ENCODE measurements around the gene FKBP1A. TPM values are rescaled to one million over a fixed set of nuclear protein-coding genes. Genes with fewer than 3 reads are reported as not detected.

The FKBP1A gene
- total and polyA plus RNA-seq, 10 of the 15 experiments (the other 5 are each of a cell fraction or from before 2014, with no cell fraction given): 103 to 687 (median 254) TPM

DNA sequence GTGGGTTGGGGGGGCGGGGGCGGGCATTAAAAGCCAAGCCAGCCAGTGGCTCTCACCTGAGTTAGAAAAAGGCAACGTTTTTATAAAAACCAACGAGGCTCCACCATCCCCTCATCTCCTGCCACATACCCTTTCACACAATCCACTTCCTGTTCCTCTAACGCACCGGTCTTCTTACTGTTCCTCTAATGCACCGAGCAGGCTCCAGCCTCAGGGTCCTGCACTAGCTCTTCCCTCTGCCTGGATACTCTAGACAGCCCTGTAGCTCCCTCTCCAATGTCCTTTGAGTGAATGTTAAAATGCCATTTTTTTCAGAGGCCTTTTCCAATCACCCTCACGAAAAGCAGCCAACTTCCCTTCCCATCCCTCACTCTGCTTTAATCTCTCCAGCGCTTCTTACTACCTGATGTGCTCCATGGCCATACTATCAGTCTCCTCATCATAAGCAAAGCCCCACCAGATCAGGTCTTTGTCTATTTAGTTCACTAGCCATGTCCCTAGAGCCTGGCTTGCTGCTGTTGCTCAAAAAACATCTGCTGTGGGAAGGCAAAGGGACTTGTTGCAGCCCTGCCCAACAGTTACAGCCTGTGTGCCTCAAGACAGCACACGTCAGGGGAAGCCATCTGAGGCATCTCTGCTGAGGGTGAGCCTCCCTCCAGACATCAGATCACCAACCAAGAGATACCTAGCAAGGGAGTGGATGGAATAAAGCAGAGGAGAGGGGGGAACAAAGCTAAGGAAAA lies 3.9 kb downstream of the FKBP1A start:
- no peak for DNase-seq (ENCODE audit: low read depth, low spot score)
- Histone ChIP-seq H3K9ac (ENCODE audit: control insufficient read depth, insufficient read depth, low read length) (peak overlapping the region; percentile 24; the same call in 1 of the 2 replicates), H3K27me3 (replicated peaks in 1 of 2; ENCODE audit: control insufficient read depth in 2 of 2, insufficient read depth in 2 of 2, low read length in 1 of 2) (no peaks in the 10 kb centered on the region), H3K4me2 (ENCODE audit: control insufficient read depth, insufficient read depth) (peak overlapping the region; percentile 85), H3K4me3 (peak overlapping the region; percentile 59), H3K36me3 (ENCODE audit: control insufficient read depth in 2 of 2, insufficient read depth in 2 of 2, low read length in 1 of 2) (peaks cover 0 to 6% of the 10 kb centered on the region in 2 experiments), H3K27ac (ENCODE audit: control insufficient read depth, insufficient read depth) (peak overlapping the region; percentile 27), H4K20me1 (ENCODE audit: control insufficient read depth, insufficient read depth) (0 out of 2 replicates have a peak, but pooled peaks cover 3% of the 10 kb centered on the region), H3K79me2 (ENCODE audit: control insufficient read depth, insufficient read depth, low read length) (peaks cover 85% of the 10 kb centered on the region), H3K9me3 (replicated peaks; ENCODE audit: control insufficient read depth, insufficient read depth, low read length) (no peaks in the 10 kb centered on the region), H2AFZ (ENCODE audit: control insufficient read depth, low read depth, low read length) (no peak overlapping the region), H3K4me1 (ENCODE audit: control insufficient read depth, insufficient read depth, low read length) (peaks cover 10% of the 10 kb centered on the region)
- ChIA-PET SMC1A (ENCODE audit: uncharacterized antibody, unreplicated experiment) (interaction anchor here (0.9 to 5.8 kb wide), 9 partner anchors 7 to 63 kb away, joined by 3 to 52 read pairs (median 3); partner anchors contain the start of gene SDCBP2), RAD21 (ENCODE audit: unreplicated experiment) (interaction anchor here (1.1 to 3.5 kb wide), 4 partner anchors 12 to 60 kb away, joined by 5 to 37 read pairs (median 16); partner anchors contain the start of gene SDCBP2), POLR2A (interaction anchor here (1.0 to 5.8 kb wide), 5 partner anchors 8 to 61 kb away, joined by 5 to 76 read pairs (median 38); partner anchors contain the start of gene SDCBP2), CTCF (interaction anchor here (0.9 to 5.2 kb wide), 6 partner anchors 12 to 74 kb away, joined by 3 to 41 read pairs (median 4); partner anchors contain the start of gene SDCBP2)
- WGBS (ENCODE audit: insufficient coverage, insufficient replicate concordance, low lambda C conversion rate, missing lambda C conversion rate): 34% methylated on average over 9 of the region's 10 CpGs
- FAIRE-seq: no peak
- no TSS peak for BruUV-seq (replicated peaks)
- in situ Hi-C loops (cut with MboI): no loop called here
- no peak for TF ChIP-seq RAD21 (IDR thresholded peaks at IDR 0.05; ENCODE audit: insufficient read depth, low read depth, low read length)
- TF ChIP-seq USF2 (IDR thresholded peaks at IDR 0.05; ENCODE audit: borderline replicate concordance, low read depth, low read length): no peak
- no peak for TF ChIP-seq PBX3 (IDR thresholded peaks at IDR 0.05; ENCODE audit: insufficient replicate concordance, low read depth, low read length)
- TF ChIP-seq TARDBP (IDR thresholded peaks at IDR 0.05; ENCODE audit: borderline replicate concordance): no peak
- peak; percentile 79 for TF ChIP-seq SPI1 (IDR thresholded peaks at IDR 0.05; ENCODE audit: borderline replicate concordance, insufficient read depth, low read depth, low read length)
- TF ChIP-seq CBFB (IDR thresholded peaks at IDR 0.05; ENCODE audit: low read depth): no peak
- 0 out of 2 replicates have a peak, but pooled peaks have one; percentile 23 for TF ChIP-seq MXI1 (IDR thresholded peaks at IDR 0.05; ENCODE audit: low read depth, low read length)
- TF ChIP-seq NFYB (IDR thresholded peaks at IDR 0.05; ENCODE audit: insufficient read depth, low read depth, low read length): 0 out of 2 replicates have a peak, but pooled peaks have one; percentile 12
- TF ChIP-seq CEBPB (IDR thresholded peaks at IDR 0.05; ENCODE audit: borderline replicate concordance in 1 of 2, low read depth in 2 of 2, low read length in 2 of 2): no peak
- ATAC-seq: peak; percentile 48
- intact Hi-C loops (cut with micrococcal nuclease; ENCODE audit: unreplicated experiment): loop anchor here (2.0 kb wide), 1 partner anchor 64 kb away; no protein-coding TSS in a partner anchor

Data from GM12878 (cell line).